ENCODE measurements around the gene SEMA3F.
A peak's percentile ranks its signal among the peaks of the same experiment; 100 is the strongest.
"Not testable (repeated sequence)": the region's sequence is repeated elsewhere in the genome, so short reads cannot be mapped to it uniquely, and the experiment has no call there.

The SEMA3F gene

DNA sequence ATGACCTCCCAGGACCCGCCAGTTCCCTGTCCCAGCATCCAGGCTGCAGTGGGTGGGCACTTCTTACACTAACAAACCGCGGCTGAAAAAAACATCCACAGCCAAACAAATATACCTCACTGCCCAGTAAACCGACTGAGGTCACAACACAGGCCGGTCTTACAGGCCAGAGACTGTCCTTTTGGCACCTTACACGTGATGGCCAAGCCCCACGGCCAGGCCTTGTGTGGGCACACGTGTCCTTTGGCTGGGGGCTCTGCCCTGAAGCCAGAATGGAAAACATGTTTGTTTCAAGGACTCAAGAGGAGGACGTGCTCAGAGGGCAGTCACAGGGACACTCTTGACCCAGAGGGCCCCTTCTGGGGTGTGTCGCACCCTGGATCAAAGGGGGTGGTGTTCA is 59.7 kb downstream of the SEMA3F start:
- H3K9me3 Mint-ChIP-seq: no peaks in the 10 kb centered on the region
- H3K4me3 Mint-ChIP-seq: no peak overlapping the region
- DNase-seq: no peak
- no peak for ATAC-seq
- peaks cover 11% of the 10 kb centered on the region for H3K4me1 Mint-ChIP-seq
- no peak overlapping the region for H3K27ac Mint-ChIP-seq
- H3K27me3 Mint-ChIP-seq: no peaks in the 10 kb centered on the region

DNA sequence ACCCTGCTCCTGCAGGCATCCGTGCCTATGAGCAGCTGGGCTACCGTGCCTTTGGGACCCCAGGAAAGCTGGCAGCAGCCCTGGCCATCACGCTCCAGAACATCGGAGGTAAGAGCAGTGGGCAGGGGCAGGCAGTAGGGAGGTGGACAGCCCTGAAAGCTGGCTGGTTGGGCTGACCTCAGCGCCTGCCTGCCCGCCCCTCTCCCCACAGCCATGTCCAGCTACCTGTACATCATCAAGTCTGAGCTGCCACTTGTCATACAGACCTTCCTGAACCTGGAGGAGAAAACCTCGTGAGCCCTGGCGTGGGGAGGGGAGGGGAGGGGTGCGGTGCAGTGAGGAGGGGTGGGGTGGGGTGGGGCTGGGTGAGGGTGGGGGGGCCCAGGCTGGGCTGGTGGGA is 60.4 kb downstream of the SEMA3F start:
- no peaks in the 10 kb centered on the region for H3K27me3 Mint-ChIP-seq
- no peak overlapping the region for H3K4me3 Mint-ChIP-seq
- no peaks in the 10 kb centered on the region for H3K9me3 Mint-ChIP-seq
- ATAC-seq: no peak
- no peak overlapping the region for H3K27ac Mint-ChIP-seq
- H3K4me1 Mint-ChIP-seq: peaks cover 17% of the 10 kb centered on the region
- no peak for DNase-seq

- ATAC-seq (no peak), DNase-seq (no peak)
- no peaks in the 10 kb centered on the region for H3K27me3 Mint-ChIP-seq
- no peak overlapping the region for H3K4me3 Mint-ChIP-seq
- H3K4me1 Mint-ChIP-seq: peaks cover 13% of the 10 kb centered on the region
- no peaks in the 10 kb centered on the region for H3K9me3 Mint-ChIP-seq
- peak overlapping the region in 1 of 2 donors; percentile 20 for H3K27ac Mint-ChIP-seq
Measured at GRCh38 chr3:50217681-50218080, 62.6 kb downstream of the SEMA3F start.

DNA sequence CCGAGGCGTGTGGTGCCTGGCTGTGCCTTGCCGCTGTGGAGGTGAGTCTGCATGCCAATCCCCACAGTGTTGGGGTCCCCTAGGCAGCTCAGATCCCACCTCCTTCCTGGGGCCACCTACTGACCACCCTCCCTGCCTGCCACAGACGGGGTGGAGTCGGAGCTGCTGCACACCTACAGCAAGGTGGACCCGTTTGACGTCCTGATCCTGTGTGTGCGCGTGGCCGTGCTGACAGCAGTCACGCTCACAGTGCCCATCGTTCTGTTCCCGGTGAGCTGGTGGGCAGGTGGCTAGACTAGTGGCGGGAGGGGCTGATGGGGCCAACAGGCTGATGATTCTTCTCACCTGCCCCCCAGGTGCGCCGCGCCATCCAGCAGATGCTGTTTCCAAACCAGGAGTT is 63.3 kb downstream of the SEMA3F start:
- Mint-ChIP-seq H3K27me3 (no peaks in the 10 kb centered on the region), H3K4me1 (peaks cover 13% of the 10 kb centered on the region), H3K4me3 (no peak overlapping the region), H3K27ac (no peak overlapping the region), H3K9me3 (no peaks in the 10 kb centered on the region)
- ATAC-seq: no peak
- no peak for DNase-seq

DNA sequence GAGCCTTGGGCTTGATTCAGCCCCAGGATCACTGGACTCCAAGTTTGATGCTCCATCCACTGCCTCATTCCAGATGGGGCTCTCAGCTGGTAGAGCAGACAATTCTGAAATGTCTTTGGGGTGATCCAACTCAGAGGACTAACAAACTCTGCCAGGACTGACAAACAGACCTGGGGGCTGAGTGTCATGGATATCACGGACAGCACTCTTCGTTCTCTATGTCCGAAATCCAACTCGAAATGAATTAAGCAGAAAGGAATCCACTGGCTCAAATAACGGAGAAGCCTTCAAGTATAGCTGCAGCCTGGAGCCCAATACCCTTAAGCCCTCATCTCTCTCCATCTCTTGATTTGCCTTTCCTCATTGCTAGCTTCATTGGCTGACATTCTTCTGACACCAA is 64.2 kb downstream of the SEMA3F start:
- Mint-ChIP-seq H3K27ac (no peak overlapping the region), H3K27me3 (peaks cover 7% of the 10 kb centered on the region), H3K9me3 (no peaks in the 10 kb centered on the region), H3K4me3 (no peak overlapping the region), H3K4me1 (peaks cover 13% of the 10 kb centered on the region)
- DNase-seq (no peak), ATAC-seq (no peak)

- DNase-seq (no peak), ATAC-seq (no peak)
- peaks cover 14% of the 10 kb centered on the region for H3K4me1 Mint-ChIP-seq
- no peaks in the 10 kb centered on the region for H3K9me3 Mint-ChIP-seq
- H3K27me3 Mint-ChIP-seq: peaks cover 15% of the 10 kb centered on the region
- H3K4me3 Mint-ChIP-seq: no peak overlapping the region
- H3K27ac Mint-ChIP-seq: no peak overlapping the region
Measured at GRCh38 chr3:50220109-50220508, 65.0 kb downstream of the SEMA3F start.

DNA sequence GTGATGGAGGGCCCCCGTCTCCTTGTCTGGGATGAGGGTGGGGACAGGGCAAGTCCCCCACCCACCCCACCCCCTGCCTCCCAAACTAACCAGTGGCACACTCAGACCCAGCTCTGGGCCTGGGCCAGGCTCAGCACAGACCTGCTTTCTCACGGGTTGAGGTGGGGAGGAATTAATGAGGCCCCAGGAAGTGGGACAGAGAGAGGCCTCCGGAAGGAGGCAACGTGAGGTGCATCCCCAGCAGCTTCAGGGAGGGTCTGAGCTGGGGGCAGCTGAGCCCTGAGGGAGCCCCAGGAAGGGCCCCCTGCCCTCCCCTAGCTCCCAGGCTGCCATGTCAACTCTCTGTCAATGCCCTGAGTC is 65.9 kb downstream of the SEMA3F start:
- ATAC-seq (peak; percentile 68), DNase-seq (no peak)
- H3K9me3 Mint-ChIP-seq: no peaks in the 10 kb centered on the region
- H3K27ac Mint-ChIP-seq: peak overlapping the region; percentile 12 to 61
- H3K27me3 Mint-ChIP-seq: peaks cover 20% of the 10 kb centered on the region
- no peak overlapping the region for H3K4me3 Mint-ChIP-seq
- peaks cover 22% of the 10 kb centered on the region for H3K4me1 Mint-ChIP-seq

GRCh38 chr3:50221411-50222168 is 66.5 kb downstream of the SEMA3F start:
- DNase-seq (no peak), ATAC-seq (no peak)
- Mint-ChIP-seq H3K27ac (peak overlapping the region; percentile 12 to 61), H3K4me1 (peaks cover 27% of the 10 kb centered on the region), H3K4me3 (no peak overlapping the region), H3K9me3 (no peaks in the 10 kb centered on the region), H3K27me3 (peaks cover 20% of the 10 kb centered on the region)

DNA sequence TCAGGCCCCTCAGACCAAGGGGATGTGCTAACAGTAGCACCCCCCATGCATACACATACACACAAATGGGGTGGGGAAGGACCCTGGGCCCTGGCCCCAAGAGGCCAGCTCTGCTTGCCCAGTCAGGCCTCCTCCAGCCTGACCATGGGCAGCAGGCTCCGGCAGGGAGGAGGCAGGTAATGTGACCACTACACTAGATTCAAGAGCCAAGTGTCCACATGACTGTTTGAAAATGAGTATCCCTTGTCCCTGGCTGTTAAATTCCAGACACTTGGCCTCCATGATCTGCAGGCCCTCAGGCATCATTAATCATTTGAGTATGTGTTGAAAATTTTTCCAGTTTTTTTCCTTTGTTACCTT is 67.0 kb downstream of the SEMA3F start:
- ATAC-seq (no peak), DNase-seq (no peak)
- Mint-ChIP-seq H3K4me1 (peaks cover 32% of the 10 kb centered on the region), H3K4me3 (no peak overlapping the region), H3K9me3 (no peaks in the 10 kb centered on the region), H3K27me3 (peaks cover 20% of the 10 kb centered on the region), H3K27ac (no peak overlapping the region)

DNA sequence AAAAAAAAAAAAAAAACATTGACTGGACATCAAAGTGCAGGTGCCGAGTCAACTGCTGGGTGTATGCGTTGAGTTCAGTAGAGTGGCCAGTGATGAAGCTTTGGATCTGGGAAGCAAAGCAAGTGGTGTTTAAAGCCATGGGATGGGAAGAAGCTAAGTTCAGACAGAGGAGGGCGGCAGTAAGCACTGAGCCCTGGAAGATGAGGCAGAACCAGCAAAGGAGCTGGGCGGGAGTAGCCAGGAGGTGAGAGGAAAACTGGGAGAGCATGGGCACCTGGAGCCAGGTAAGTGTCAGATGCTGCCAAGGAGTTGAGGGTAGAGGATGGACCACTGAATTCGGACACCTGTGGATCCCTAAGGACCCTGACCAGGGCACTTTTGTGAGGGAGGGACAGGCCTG is 69.5 kb downstream of the SEMA3F start:
- Mint-ChIP-seq H3K4me1 (peaks cover 46% of the 10 kb centered on the region), H3K27ac (no peak overlapping the region), H3K27me3 (peaks cover 20% of the 10 kb centered on the region), H3K4me3 (peak overlapping the region in 1 of 2 donors; percentile 25), H3K9me3 (no peaks in the 10 kb centered on the region)
- ATAC-seq: no peak
- no peak for DNase-seq

DNA sequence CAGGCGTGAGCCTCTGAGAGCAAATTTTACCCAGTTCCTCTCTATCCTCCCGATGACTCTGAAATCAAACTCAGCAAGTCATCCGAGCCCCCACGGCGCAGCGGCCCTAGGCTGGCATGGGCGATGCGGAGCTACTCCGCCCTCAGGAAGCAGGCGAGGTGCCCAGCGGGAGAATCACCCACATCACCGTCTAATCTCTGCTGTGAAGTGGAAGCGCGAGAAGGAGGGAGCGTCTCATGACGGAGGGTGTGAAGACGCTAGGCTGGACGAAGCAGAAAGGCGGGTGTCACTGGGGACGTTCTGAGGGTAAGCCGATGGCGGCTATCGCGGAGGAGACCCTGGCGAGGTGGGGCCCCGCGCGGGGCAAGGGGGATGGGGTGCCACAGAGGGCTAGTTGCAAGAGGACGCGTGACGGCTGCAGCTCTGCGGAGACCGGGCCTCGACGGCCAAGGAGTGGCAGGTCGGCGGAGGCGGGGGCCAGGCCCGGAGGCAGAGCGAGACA is 71.8 kb downstream of the SEMA3F start:
- peak overlapping the region; percentile 92 to 95 for H3K4me3 Mint-ChIP-seq
- peak overlapping the region; percentile 69 to 91 for H3K27ac Mint-ChIP-seq
- no peaks in the 10 kb centered on the region for H3K9me3 Mint-ChIP-seq
- ATAC-seq (peak; percentile 47), DNase-seq (no peak)
- H3K27me3 Mint-ChIP-seq: peaks cover 20% of the 10 kb centered on the region
- H3K4me1 Mint-ChIP-seq: peaks cover 33% of the 10 kb centered on the region

DNA sequence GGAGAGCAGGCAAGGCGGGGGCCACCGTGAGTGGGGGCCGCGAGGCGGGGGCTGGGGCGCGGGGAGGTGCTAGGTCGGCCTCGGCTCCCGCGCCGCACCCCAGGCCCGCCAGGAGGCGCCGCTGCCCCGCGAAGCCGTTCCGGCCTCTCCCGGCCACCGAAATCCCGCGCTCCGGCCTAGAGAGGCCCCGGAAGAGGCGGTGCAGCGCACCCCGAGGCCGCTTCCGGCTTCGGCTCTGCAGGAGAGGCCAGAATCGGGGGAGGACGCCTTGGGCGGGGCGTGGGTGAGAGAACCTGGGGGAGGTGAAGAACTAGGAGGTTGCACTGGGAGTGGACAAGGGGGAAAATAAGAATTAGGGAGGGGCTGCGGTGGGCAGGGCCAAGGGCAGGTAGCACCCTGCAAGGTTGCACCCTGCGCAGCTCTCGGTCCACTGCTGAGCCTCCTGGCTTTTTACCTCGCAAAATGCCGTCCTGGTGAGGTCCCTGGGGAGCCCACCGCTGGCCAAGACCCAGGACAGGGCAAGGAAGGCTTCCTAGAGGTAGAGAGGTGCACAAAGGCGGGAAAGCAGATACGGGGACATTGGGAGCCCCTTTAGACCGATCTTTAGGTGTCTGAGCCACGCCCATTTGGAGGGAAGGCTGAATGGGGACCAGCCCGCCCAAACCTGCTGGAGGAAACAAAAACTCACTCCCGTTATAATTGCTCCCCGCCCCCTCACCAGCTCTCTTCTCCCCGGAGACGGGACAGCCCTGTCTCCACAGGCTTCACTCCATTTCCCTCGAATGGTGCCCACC is 72.5 kb downstream of the SEMA3F start:
- Mint-ChIP-seq H3K27me3 (peaks cover 20% of the 10 kb centered on the region), H3K4me1 (peaks cover 36% of the 10 kb centered on the region), H3K27ac (peak overlapping the region; percentile 91 to 94), H3K4me3 (peak overlapping the region; percentile 92 to 95), H3K9me3 (no peaks in the 10 kb centered on the region)
- peak; percentile 93 to 94 for DNase-seq
- peak; percentile 90 for ATAC-seq

- H3K4me3 Mint-ChIP-seq: peak overlapping the region; percentile 92 to 95
- H3K27ac Mint-ChIP-seq: peak overlapping the region; percentile 41 to 81
- not testable (repeated sequence) for ATAC-seq, DNase-seq, H3K9me3 Mint-ChIP-seq
- peaks cover 20% of the 10 kb centered on the region for H3K27me3 Mint-ChIP-seq
- H3K4me1 Mint-ChIP-seq: peaks cover 42% of the 10 kb centered on the region
Measured at GRCh38 chr3:50228184-50228763, 73.2 kb downstream of the SEMA3F start.

DNA sequence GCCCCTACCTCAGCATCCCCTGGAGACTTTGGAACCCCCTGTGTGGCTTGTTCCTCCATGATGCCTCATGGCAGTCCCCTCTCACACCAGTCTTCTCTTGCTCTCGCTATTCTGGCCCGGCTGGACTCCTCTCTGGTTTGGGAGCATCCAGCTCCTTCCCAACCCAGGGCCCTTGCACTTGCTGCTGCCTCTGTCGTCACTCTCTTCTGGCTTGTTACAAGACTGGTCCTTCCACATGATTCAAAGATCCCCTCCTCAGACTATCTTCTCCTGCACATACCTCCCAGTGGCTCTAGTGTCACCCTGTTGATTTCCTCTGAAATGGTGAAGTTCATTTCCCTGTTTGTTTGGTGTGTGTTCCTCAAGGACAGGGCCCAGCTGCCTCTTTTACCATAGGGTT is 74.4 kb downstream of the SEMA3F start:
- Mint-ChIP-seq H3K4me1 (peaks cover 47% of the 10 kb centered on the region), H3K27me3 (peaks cover 11% of the 10 kb centered on the region), H3K27ac (no peak overlapping the region), H3K4me3 (no peak overlapping the region), H3K9me3 (no peaks in the 10 kb centered on the region)
- DNase-seq: no peak
- ATAC-seq: no peak

DNA sequence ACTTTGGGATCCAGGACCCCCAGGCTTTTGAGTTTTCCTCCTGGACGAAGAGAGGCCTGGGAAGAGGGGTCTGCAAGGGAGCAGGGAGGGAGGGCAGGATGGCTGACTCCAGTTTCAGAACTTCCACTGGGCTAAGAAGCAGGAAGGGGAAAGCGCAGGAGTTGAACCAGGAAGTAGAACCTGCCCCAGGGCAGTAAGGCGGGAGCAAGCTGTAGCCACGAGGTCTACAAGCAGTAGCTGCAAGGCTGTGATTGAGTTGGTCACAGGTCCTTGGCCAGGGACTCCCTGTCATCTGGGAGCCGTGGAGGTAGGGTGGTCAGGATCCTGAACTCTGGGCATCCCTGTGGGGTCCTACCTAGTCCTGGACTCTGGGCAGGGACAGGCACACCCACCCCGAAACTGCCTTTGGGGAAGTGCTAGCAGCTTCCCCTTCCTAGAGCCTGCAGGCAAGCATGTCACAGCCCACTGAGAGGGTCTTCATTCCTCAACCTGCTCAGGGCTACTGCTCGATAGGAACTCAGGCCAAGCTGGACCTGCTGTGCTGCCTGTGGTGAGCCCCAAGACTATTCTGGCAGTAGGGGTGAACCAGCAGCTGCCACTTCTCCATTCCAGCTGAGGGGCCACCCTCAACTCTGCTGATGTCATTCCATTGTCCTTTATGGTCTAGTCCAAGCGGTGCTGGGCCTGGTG is 75.1 kb downstream of the SEMA3F start:
- peaks cover 49% of the 10 kb centered on the region for H3K4me1 Mint-ChIP-seq
- no peak overlapping the region for H3K4me3 Mint-ChIP-seq
- DNase-seq: no peak
- H3K27ac Mint-ChIP-seq: peak overlapping the region in 1 of 2 donors; percentile 23
- H3K9me3 Mint-ChIP-seq: no peaks in the 10 kb centered on the region
- ATAC-seq: no peak
- peaks cover 4% of the 10 kb centered on the region for H3K27me3 Mint-ChIP-seq
